Fibroblast of skin of left biceps (primary cell): ENCODE measurements around the gene PLEK2.
A peak's percentile ranks its signal among the peaks of the same experiment; 100 is the strongest.
"Not testable (repeated sequence)": the region's sequence is repeated elsewhere in the genome, so short reads cannot be mapped to it uniquely, and the experiment has no call there.

ENCODE experiments used
- DNase-seq, 2 experiments: peaks; one replicate each; pipeline ENCODE4 v3.0.0-alpha.2; 2013; ENCODE audit warnings: low read depth in 2 of 2

PLEK2 gene, protein sequence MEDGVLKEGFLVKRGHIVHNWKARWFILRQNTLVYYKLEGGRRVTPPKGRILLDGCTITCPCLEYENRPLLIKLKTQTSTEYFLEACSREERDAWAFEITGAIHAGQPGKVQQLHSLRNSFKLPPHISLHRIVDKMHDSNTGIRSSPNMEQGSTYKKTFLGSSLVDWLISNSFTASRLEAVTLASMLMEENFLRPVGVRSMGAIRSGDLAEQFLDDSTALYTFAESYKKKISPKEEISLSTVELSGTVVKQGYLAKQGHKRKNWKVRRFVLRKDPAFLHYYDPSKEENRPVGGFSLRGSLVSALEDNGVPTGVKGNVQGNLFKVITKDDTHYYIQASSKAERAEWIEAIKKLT

DNA sequence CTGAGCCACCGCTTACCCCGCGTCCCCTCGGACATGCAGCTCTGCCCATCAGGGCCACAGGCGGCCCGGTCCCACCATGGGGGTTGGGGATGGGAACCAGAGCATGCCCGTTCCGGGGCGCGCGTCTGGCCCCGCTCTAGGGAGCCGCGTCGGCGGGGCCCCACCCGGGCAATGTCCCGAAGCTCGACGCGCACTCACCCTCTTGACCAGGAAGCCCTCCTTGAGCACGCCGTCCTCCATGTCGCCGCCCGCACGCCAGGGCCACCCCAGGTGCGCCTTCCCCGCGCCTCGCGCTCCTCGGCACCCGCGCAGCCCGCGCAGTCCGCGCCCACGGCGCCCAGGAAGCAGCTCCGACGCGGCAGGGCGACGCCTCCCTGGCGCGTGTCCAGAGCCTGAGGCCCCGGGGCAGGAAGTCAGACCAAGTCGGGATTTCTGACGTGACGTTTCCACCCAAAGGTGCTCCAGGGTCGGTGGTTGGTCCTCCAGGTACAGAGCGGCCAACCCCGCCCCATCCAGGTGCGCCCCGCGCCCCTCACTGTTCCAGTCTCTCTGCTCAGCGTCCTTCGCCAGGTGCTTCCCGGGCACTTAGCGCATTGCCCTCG is at the start of gene PLEK2:
Gene PLEK2, minus strand, starts transcription at position 346 of the 602 bp plus-strand sequence. Its CDS starts 106 bp downstream, at position 240.
- no peak for DNase-seq

DNA sequence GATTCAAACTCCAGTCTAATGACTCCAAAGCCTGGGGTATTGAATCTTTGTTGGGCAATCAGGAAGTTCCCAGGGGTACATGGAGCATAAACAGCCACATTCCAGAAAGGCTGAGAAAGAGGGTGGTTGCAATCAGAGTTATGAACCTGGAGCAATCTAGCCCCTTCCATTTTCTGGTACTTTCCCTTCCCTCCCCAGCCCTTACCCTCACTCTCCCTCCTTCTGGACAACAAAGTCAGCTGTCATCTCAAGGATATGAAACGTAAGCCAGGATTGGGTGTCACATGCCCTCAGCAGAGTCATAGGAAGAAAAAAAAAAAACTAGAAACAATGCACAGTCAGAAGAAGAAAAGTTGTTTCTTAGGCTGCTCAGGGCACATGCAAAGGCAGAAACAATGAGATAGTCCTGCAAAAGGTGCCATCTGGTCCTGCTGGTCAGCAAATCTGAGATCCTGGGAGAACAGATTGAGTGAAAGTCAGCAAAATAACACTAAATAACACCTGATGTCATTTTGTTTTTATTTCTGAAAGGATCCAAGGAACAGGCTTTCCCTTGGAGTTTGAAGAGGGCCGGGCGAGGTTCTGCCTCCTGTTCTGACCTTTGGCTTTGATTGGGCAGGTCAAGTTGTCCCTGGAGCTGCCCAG is 49.5 kb upstream of the PLEK2 start:
- DNase-seq: no peak

DNA sequence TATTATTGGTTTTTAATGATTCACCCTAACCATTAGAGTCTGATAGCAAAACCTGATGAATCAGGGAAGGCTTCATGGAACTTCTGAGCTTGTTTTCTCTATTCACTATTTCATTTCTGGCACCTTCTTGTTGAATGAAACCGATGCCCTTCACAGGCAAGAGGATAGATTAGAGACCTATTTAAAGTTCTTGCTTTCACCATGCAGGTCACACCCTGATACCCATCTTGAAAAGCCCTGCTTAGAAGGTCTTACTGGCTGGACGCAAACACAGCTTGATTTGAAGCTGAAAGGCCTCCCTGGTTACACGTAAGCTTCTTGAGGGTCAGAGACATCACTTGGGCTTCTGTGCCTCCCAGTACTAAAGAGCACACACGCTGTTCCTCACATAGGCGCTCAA is 47.4 kb upstream of the PLEK2 start:
- no peak for DNase-seq

DNA sequence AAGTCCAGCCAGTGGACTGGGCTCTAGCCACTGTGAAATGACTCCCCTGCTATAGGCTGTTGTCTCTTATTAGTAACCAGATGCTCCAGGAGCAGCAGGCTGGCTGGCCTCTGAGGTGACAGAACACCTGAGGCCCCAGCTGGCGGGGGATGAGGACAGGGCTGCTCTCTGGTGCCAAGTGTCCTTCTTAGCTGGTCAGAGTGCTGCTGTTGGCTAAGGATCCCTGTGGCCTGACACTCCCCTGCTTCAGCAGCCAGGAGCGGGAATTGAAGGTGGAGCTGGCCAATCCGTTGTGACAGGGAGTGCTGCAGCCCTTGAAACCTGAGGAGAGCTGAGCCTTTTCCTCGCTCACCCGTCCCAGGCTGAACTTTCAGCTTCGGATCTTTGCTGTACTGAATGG is 45.8 kb upstream of the PLEK2 start:
- DNase-seq: no peak

DNA sequence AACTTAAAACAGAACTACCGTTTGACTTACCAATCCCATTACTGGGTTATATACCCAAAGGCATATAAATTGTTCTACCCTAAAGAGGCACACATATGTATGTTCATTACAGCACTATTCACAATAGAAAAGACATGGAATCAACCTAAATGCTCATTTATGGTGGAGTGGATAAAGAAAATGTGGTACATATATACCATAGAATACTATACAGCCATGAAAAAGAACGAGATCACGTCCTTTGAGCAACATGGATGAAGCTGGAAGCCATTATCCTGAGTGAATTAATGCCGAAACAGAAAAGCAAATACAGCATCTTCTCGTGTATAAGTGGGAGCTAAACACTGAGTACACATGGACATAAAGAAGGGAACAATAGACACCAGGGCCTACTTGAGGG is 44.8 kb upstream of the PLEK2 start:
- DNase-seq: no peak

DNA sequence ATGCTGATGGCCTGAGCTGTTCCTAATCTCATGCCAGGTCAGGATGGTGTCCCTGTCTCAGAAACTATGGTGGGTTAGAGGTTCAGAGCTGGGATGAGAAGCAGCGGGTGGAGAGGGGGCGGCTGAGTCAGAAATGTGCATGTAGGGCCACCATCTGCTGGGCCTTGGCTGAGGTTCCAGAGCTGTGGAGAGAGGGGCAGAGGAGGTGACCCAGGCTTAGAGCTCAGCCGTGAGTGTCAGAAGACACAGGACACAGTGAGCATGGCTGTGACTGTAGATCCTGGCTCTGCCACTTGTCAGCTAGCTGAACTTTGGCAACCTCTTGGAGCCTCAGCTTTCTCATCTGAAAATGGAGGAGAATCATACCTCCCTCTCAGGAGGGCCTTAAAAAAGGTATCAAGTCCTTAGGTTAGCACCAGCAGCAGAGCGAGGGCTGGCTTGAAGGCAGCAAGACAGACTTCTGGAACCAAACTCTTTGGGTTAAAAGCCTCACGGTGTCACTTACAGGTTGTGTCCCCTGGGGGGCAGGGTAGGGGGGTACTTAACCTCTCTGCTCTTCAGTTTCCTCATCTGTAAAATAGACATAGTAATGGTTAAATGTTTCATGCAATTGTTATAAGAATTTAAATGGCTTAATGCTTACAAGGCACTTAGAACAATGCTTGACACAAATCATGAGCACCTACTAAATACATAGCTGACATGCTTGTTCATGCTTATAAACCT is 41.8 kb upstream of the PLEK2 start:
- DNase-seq: no peak

DNA sequence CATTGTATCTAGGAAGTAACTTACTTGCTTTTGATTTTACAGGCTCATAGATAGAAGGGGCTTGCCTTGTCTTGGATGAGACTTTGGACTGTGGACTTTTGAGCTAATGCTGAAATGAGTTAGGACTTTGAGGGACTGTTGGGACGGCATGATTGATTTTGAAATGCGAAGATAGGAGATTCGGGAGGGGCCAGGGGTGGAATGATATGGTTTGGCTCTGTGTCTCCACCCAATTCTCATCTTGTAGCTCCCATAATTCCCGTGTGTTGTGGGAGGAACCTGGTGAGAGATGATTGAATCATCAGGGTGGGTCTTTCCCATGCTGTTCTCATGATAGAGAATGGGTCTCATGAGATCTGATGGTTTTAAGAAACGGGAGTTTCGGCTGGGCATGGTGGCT is 39.7 kb upstream of the PLEK2 start:
- not testable (repeated sequence) for DNase-seq

DNA sequence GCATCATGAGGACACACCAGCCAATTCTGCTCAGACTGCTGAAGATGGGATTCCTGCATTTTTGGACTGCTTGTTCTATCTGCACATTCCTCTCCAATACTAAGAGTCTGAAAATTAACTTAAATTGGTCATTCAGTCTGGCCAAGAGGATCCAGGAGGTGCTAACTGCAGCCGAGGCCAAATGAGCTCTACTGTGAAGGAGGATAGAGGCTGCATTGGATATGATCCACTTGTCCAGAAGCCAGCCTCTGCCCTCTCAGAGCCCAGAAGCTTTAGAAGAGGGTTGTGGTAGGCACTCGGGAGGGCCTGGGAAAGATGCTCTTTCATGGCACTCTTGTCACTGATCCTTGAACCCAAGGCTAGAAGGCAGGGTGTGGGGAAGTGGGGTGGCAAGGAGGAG is 37.1 kb upstream of the PLEK2 start:
- DNase-seq: no peak

DNA sequence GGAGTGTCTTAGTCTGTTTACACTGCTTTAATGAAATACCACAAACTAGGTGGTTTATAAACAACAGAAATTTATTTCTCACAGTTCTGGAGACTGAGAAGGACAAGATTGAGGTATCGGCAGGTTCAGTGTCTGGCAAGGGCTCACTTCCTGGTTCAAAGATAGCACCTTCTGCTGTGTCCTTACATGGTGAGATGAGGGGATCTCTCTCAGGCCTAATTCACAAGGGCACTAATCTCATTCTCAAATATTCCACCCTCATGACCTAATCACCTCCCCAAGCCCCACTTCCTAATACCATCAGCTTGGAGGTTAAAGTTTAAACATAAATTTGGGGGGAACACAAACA is 35.0 kb upstream of the PLEK2 start:
- no peak for DNase-seq

DNA sequence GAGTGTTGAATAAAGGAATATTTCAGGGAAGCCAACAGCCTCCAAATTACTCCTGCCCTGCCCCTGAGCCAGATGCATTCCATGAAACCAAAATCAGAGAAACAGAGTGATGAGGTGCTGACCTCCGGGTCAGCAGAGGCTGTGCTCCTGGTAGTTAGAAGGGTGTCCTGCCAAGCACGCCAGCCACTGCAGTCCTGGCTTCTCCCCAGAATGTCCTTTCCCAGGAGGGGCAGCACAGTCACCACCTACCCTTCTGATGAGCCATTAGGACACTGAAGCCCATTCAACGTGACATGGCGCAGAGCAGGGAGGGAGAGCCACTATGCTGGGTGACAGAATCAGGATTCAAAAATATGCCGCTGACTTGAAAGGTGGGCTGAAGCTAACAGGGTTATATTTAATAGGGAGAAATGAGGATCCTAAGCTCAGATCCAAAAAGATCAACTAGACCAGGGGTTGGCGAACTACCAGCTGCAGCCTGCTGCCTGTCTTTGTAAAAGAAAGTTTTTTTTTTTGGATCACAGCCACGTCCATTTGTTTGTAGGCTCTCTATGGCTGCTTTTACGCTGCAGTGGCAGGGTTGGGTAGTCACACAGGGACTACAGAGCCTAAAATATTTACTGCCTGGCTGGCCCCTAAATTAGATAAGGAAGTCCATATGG is 34.5 kb upstream of the PLEK2 start:
- DNase-seq: no peak

DNA sequence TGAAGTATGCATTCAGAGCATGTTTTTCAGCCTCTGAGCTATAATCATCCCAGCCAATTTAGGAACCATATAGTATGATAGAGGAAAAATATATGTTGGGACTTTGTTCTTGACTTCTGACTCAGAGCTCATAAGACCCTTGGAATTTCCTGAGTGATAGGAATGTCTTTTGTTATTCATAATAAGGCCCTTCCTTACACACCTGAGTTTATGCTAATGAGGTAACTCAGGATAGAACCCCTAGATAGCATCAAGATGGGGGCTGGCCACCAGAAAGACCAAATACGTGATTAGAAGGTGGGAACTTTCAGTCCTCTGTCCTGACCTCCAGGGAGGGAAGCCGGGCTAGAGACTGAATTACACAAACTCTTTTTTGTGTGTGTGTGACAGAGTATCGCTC is 32.4 kb upstream of the PLEK2 start:
- no peak for DNase-seq

DNA sequence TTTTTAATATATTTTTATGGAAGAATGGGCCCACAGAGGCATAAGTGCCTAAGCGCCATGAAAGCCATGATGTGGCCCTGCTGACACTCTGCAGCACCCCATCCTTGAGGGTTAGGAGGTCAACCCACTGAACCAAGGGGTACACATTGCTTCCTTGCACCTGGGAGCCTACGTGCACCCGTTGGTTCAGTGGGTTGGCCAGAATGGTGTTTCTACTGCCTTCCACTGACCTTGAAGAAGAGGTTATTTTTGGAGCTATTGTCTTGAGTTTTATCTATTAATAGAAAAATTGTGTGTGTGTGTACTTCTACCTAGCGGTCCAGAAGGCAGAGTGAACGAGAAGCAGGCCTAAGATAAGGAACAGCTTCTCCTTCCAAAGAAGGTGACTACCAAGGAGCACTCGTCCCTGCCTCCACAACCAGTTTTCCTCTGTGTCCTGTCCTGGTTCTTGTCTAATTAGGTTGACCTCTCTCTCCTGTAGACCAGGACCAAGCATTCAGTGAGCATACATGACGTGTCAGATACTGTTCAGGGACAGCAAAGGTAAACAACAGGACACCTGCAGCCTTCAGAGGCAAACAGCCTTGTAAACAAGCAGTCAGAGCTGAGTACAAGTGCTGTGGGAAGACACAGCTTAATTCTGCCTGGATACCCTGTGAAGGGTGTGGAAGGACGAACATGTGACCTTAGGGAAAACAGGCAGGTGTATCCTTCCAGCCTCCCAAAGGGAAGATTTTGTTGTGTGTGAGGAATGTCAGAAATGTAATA is 30.4 kb upstream of the PLEK2 start:
- no peak for DNase-seq

DNA sequence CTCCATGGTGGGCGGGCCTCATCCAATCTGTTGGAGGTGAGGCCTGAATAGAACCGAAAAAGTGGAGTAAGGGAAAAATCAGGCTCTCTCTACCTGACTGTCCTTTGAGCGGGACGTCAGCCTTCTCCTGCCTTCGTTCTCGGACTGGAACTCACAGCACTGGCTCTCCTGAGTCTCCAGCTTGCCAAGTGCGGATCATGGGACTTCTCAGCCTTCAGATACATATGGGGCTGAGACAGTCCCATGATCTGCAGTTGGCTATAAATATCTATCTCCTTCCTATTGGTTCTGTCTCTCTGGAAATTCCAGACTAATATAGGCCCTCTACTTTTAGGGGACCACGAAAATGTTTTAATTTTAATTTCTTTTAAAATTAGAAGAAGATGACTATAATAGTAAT is 29.7 kb upstream of the PLEK2 start:
- no peak for DNase-seq

DNA sequence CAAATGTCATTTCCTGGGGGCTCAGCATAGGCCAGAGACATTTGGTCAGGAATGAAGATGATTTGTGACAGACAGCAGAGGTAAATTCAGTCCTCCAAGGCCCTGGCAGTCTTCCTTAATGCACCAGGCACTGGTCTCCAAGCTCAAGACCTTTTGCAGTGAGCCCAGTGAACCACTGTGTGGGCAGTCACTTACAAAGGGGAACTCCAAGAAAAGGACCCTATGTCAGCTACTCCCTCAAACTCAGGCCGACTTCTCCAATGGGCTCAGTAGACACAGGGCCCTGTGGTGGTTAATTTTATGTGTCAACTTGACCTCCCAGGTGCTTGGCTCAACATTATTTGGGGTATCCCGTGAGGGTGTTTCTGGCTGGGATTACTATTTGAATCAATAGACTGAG is 29.3 kb upstream of the PLEK2 start:
- no peak for DNase-seq

DNA sequence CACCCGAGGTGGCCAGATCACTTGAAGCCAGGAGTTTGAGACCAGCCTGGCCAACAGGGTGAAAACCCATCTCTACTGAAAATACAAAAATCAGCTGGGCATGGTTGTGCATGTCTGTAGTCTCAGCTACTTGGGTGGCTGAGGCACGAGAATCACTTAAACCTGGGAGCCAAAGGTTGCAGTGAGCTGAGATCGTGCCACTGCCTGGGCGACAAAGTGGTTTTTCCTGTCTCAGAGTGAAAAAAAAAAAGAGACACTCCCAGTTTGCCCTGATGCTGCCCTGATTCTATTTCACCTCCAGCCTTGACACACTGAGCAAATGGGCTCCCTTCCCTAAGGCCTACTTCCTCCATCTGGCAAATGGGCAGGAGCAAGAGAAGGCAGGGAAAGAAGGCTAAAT is 28.5 kb upstream of the PLEK2 start:
- DNase-seq: no peak

DNA sequence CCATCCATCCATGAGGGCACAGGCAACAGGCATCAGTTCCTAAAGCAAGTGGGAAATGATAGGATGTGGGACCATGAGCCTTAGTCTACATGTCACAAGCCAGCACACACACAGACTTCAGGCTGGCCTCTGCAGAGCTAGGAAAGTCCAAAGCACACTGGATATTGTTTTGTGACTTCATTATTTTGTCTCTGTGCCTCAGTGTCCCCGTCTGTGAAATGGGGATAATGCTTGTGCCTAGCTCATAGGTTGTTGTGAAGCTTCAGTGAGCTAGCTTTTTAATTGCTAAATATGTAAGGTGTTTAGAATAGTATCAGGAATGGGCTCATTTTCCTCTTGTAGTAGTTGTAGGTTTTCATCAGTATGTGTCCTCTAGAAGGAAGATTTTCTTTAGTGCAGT is 27.0 kb upstream of the PLEK2 start:
- no peak for DNase-seq

DNA sequence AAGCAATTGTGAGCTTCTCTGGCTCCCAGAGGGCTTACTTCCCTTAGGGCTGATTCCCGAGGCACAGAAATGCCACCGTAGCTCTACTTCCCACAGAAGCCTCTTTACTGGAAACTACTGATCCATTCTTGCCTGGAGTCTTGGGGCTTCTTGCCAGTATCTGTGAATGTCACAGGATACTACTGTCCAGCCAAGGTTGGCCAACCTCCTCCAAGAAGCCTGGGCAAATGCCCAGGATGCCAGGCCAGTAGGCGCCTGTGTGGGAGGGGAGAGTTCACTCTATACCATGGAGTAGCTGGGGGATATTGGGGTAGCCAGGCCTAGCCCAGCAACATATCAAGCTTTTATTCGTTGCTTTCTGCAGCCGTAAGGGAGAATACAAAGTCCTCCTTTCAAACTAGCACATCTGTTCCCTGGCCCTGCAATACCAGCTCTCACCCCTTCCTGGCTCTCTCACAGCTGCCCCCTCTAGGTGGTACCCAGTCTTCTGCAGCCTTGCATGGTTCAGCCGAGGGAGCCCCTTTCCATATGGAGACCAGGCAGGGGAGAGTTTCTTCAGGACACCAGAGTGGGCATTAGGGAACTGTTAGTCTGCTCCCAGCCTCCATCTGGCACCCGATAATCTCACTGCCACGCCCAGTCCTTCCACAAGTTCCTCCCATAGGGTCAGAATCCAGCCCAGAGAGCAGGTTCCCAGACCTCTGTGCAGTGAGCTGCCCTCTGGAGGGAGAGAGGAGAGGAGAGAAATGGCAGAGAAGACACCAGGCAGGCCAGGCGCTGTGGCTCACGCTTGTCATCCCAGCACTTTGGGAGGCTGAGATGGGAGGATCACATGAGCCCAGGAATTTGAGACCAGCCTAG is 24.3 kb upstream of the PLEK2 start:
- no peak for DNase-seq

DNA sequence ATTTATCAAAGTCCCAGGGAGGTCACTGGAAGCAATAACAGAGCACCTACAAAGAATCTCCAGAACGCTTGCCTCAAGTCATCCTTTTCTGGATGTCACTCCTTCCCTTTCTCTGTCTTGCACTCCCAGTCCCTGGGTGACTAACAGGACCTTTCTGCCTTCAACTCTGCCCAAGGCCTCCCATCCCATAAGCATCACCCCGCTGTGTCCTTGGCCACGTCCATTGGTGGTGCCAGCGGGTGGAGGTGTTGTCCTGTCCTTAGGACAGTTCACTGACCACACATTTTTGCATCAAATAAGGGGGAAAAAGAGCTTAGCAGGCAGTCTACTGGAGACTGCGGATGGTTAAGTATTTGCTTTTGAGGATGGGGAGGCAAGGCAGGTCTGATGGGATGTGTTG is 23.6 kb upstream of the PLEK2 start:
- DNase-seq: no peak

DNA sequence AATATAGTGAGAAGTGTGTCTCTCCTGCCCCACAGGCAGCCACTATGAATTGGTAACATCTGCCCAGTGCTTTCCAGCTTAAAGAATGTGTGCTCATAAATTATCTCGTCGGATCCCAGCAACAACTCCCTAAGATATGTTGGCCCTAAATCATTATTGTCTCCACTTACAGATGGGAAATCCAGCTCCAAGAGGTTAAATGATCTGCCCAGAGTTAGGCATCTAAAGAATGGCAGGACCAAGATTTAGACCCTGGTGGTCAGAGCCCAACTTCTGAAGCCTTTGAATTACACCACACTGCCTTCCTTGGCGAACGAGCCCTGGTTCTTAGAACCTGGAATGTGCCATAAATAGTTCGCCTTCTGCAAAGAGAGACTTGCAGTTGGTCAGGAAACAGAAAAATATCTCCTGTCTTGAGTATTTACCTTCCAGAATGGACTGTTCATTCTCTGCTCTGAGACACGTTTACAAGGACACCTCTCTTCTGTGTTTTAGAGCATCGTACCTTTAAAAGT is 20.1 kb upstream of the PLEK2 start:
- DNase-seq: peak; percentile 31 to 39
